GM04504 (cell line): ENCODE results near the gene HCLS1.
"Not testable (repeated sequence)": the region's sequence is repeated elsewhere in the genome, so short reads cannot be mapped to it uniquely, and the experiment has no call there.

Experiments
- DNase-seq: peaks from one replicate; pipeline ENCODE4 v3.0.0-alpha.2; 2012; ENCODE audit warnings: low read depth

The HCLS1 gene

GRCh38 chr3:121654493-121655385, 6.0 kb downstream of the HCLS1 start:
- no peak for DNase-seq

- DNase-seq, result no peak
Measured at GRCh38 chr3:121651684-121652083, 9.0 kb downstream of the HCLS1 start.

- no peak for DNase-seq
Measured at GRCh38 chr3:121649645-121650044, 11.1 kb downstream of the HCLS1 start.

GRCh38 chr3:121648219-121648958, 12.3 kb downstream of the HCLS1 start:
- no peak for DNase-seq

- no peak for DNase-seq
Measured at GRCh38 chr3:121645054-121645453, 15.6 kb downstream of the HCLS1 start.

- DNase-seq, result no peak
Measured at GRCh38 chr3:121642601-121643314, 17.9 kb downstream of the HCLS1 start.

- no peak for DNase-seq
Measured at GRCh38 chr3:121641127-121641526, 19.6 kb downstream of the HCLS1 start.

GRCh38 chr3:121637922-121638321, 22.8 kb downstream of the HCLS1 start:
- no peak for DNase-seq

- DNase-seq, result no peak
Measured at GRCh38 chr3:121630355-121630754, 30.3 kb downstream of the HCLS1 start.

- no peak for DNase-seq
Measured at GRCh38 chr3:121629601-121630000, 31.1 kb downstream of the HCLS1 start.

- DNase-seq, result no peak
Measured at GRCh38 chr3:121627622-121628021, 33.1 kb downstream of the HCLS1 start.

- no peak for DNase-seq
Measured at GRCh38 chr3:121627211-121627610, 33.5 kb downstream of the HCLS1 start.

GRCh38 chr3:121626495-121626894, 34.2 kb downstream of the HCLS1 start:
- no peak for DNase-seq

- DNase-seq, result no peak
Measured at GRCh38 chr3:121624147-121624899, 36.4 kb downstream of the HCLS1 start.

- DNase-seq, result no peak
Measured at GRCh38 chr3:121621491-121621890, 39.2 kb downstream of the HCLS1 start.

- DNase-seq, result no peak
Measured at GRCh38 chr3:121619691-121620090, 41.0 kb downstream of the HCLS1 start.

GRCh38 chr3:121606106-121606505, 54.6 kb downstream of the HCLS1 start:
- DNase-seq, result no peak

- no peak for DNase-seq
Measured at GRCh38 chr3:121604759-121605158, 55.9 kb downstream of the HCLS1 start.

GRCh38 chr3:121601212-121601812, 59.4 kb downstream of the HCLS1 start:
- DNase-seq, result no peak

- not testable (repeated sequence) for DNase-seq
Measured at GRCh38 chr3:121599900-121600299, 60.8 kb downstream of the HCLS1 start.

GRCh38 chr3:121598564-121598963, 62.1 kb downstream of the HCLS1 start:
- no peak for DNase-seq
